Fibroblast of lung (primary cell): ENCODE data around the gene CFAP46. TPM values are rescaled to one million over a fixed set of nuclear protein-coding genes. Genes with fewer than 3 reads are reported as not detected.

Experiments used
- DNase-seq, 2 donors: peaks; one replicate each; pipeline versions ENCODE4 v3.0.0 to v3.0.0-alpha.2; 2010; ENCODE audit warnings: low read depth in 2 of 2
- H2AFZ ChIP-seq: 2 replicates; pipeline ENCODE4 v1.5.1; 2012; ENCODE audit warnings: low read length, control low read depth, inconsistent platforms
- H3K27ac ChIP-seq: 2 replicates; pipeline ENCODE4 v1.5.1; 2011; ENCODE audit warnings: low read length, control low read depth; ENCODE audit not compliant: insufficient read depth
- H3K27me3 ChIP-seq: 2 replicates; pipeline ENCODE4 v1.5.1; 2011; ENCODE audit warnings: mild to moderate bottlenecking, low read length; ENCODE audit not compliant: control insufficient read depth, insufficient read depth
- H3K36me3 ChIP-seq: 2 replicates; pipeline ENCODE4 v1.5.1; 2011; ENCODE audit warnings: low read length; ENCODE audit not compliant: control insufficient read depth, insufficient read depth
- H3K4me1 ChIP-seq: 2 replicates; pipeline ENCODE4 v1.5.1; 2011; ENCODE audit warnings: low read length; ENCODE audit not compliant: control insufficient read depth, insufficient read depth; ENCODE audit errors: extremely low read depth
- H3K4me2 ChIP-seq: 2 replicates; pipeline ENCODE4 v1.5.1; 2011; ENCODE audit warnings: low read length, control low read depth; ENCODE audit not compliant: insufficient read depth; ENCODE audit errors: extremely low read depth
- H3K4me3 ChIP-seq, 4 experiments: fragments of 200-600 bp in 1 of 4; sonication (generic) in 1 of 4; replicated peaks in 1 of 4; 2 replicates each; pipeline ENCODE4 v1.5.1; 2011 to 2016; ENCODE audit warnings: low read length in 4 of 4, low read depth in 3 of 4, mild to moderate bottlenecking in 3 of 4, control low read depth in 2 of 4, inconsistent platforms in 1 of 4, mixed read lengths in 1 of 4; ENCODE audit not compliant: insufficient read depth in 1 of 4; ENCODE audit errors: control extremely low read depth in 1 of 4
- H3K79me2 ChIP-seq: 2 replicates; pipeline ENCODE4 v1.5.1; 2012; ENCODE audit warnings: mild to moderate bottlenecking, low read length, inconsistent platforms; ENCODE audit not compliant: control insufficient read depth, insufficient read depth
- H3K9ac ChIP-seq: 2 replicates; pipeline ENCODE4 v1.5.1; 2011; ENCODE audit warnings: mild to moderate bottlenecking, low read length, control low read depth; ENCODE audit not compliant: insufficient read depth
- H3K9me3 ChIP-seq: 2 replicates; pipeline ENCODE4 v1.5.1; 2012; ENCODE audit warnings: low read depth, low read length; ENCODE audit not compliant: control insufficient read depth, insufficient read depth
- H4K20me1 ChIP-seq: 2 replicates; pipeline ENCODE4 v1.5.1; 2011; ENCODE audit warnings: low read length; ENCODE audit not compliant: control insufficient read depth, insufficient read depth; ENCODE audit errors: extremely low read depth
- CTCF ChIP-seq, 2 donors: IDR thresholded peaks in 1 of 2; conservative IDR thresholded peaks in 1 of 2; 1 replicate in 1 of 2; 2 replicates in 1 of 2; pipeline ENCODE4 v1.5.1; 2011 to 2012; ENCODE audit warnings: low read length in 2 of 2, control low read depth in 1 of 2, inconsistent platforms in 1 of 2, low read depth in 1 of 2, mild to moderate bottlenecking in 1 of 2
- EZH2 ChIP-seq: IDR thresholded peaks from 2 replicates; pipeline ENCODE4 v1.5.1; 2012; ENCODE audit warnings: low read length, control low read depth, mild to moderate bottlenecking; ENCODE audit errors: missing control alignments
- polyA plus RNA-seq, 2 donors: library from polyadenylated mRNA; depleted of rRNA in 1 of 2; stranded (reverse) in 1 of 2; unstranded in 1 of 2; fragments of >200 nt; gene quantifications; 2 replicates each; pipeline ENCODE4 v1.2.1, GENCODE V29; 2011 to 2012; ENCODE audit warnings: missing spikeins in 1 of 2
- total RNA-seq: library from RNA; depleted of rRNA; stranded (reverse); fragments of >200 nt; gene quantifications from 2 replicates; pipeline ENCODE4 v1.2.1, GENCODE V29; 2014

CFAP46 gene
- total and polyA plus RNA-seq, 2 donors (not counting 1 experiment from before 2014, with no cell fraction given), result 0.25 to 0.66 TPM

GRCh38 chr10:132978542-132978941 lies 36.2 kb upstream of the CFAP46 start:
- no peak for DNase-seq
- no peak overlapping the region for H3K9ac ChIP-seq
- no peaks in the 10 kb centered on the region for H3K9me3 ChIP-seq
- H4K20me1 ChIP-seq, result no peaks in the 10 kb centered on the region
- no peaks in the 10 kb centered on the region for H3K79me2 ChIP-seq
- H3K4me2 ChIP-seq, result no peak overlapping the region
- no peaks in the 10 kb centered on the region for H3K27me3 ChIP-seq
- no peaks in the 10 kb centered on the region for H3K36me3 ChIP-seq
- TF ChIP-seq CTCF (conservative IDR thresholded peaks at IDR 0.05 in 1 of 2, IDR thresholded peaks at IDR 0.05 in 1 of 2; ENCODE audit: low read depth in 1 of 2, low read length in 2 of 2), result no peak
- no peak for TF ChIP-seq EZH2
- no peak overlapping the region for H3K27ac ChIP-seq
- H3K4me3 ChIP-seq, result no peak overlapping the region
- H2AFZ ChIP-seq, result no peak overlapping the region
- H3K4me1 ChIP-seq, result no peaks in the 10 kb centered on the region

- no peak for DNase-seq
- H3K36me3 ChIP-seq, result no peaks in the 10 kb centered on the region
- H3K9me3 ChIP-seq, result no peaks in the 10 kb centered on the region
- H3K9ac ChIP-seq, result no peak overlapping the region
- H3K79me2 ChIP-seq, result no peaks in the 10 kb centered on the region
- H3K4me1 ChIP-seq, result no peaks in the 10 kb centered on the region
- H3K27me3 ChIP-seq, result no peaks in the 10 kb centered on the region
- no peak overlapping the region for H3K27ac ChIP-seq
- no peak overlapping the region for H3K4me3 ChIP-seq
- no peak overlapping the region for H3K4me2 ChIP-seq
- no peak overlapping the region for H2AFZ ChIP-seq
- H4K20me1 ChIP-seq, result no peaks in the 10 kb centered on the region
- TF ChIP-seq CTCF (conservative IDR thresholded peaks at IDR 0.05 in 1 of 2, IDR thresholded peaks at IDR 0.05 in 1 of 2; ENCODE audit: low read depth in 1 of 2, low read length in 2 of 2) (no peak), EZH2 (no peak)
These were observed 35.4 kb upstream of the CFAP46 start for GRCh38 chr10:132977807-132978206.

- Histone ChIP-seq H3K27me3 (no peaks in the 10 kb centered on the region), H3K4me1 (no peaks in the 10 kb centered on the region), H3K4me2 (no peak overlapping the region), H3K9ac (no peak overlapping the region), H3K27ac (no peak overlapping the region), H2AFZ (no peak overlapping the region), H4K20me1 (no peaks in the 10 kb centered on the region), H3K36me3 (no peaks in the 10 kb centered on the region), H3K79me2 (no peaks in the 10 kb centered on the region), H3K9me3 (no peaks in the 10 kb centered on the region), H3K4me3 (no peak overlapping the region)
- no peak for DNase-seq
- TF ChIP-seq CTCF (conservative IDR thresholded peaks at IDR 0.05 in 1 of 2, IDR thresholded peaks at IDR 0.05 in 1 of 2; ENCODE audit: low read depth in 1 of 2, low read length in 2 of 2), result no peak
These were observed 34.7 kb upstream of the CFAP46 start for GRCh38 chr10:132977076-132977475.
